HepG2 (cell line): ENCODE measurements around the gene APOA1. TPM values are rescaled to one million over a fixed set of nuclear protein-coding genes. Genes with fewer than 3 reads are reported as not detected.
A peak's percentile ranks its signal among the peaks of the same experiment; 100 is the strongest.

Source experiments
- AHDC1 ChIP-seq: sonication (generic); formaldehyde crosslinking; IDR thresholded peaks from 2 replicates; pipeline ENCODE4 v1.5.1; 2020; ENCODE audit warnings: mild to moderate bottlenecking, missing genetic modification reagents, borderline replicate concordance
- CREBL2 ChIP-seq: sonication (generic); formaldehyde crosslinking; IDR thresholded peaks from 2 replicates; pipeline ENCODE4 v1.8.1; 2023; ENCODE audit warnings: missing genetic modification reagents, mild to moderate bottlenecking, borderline replicate concordance
- EEA1 ChIP-seq: sonication (generic); formaldehyde crosslinking; IDR thresholded peaks from 2 replicates; pipeline ENCODE4 v1.5.1; 2020; ENCODE audit warnings: mild to moderate bottlenecking, missing genetic modification reagents, borderline replicate concordance
- FOXK1 ChIP-seq: sonication (generic); formaldehyde crosslinking; IDR thresholded peaks from 2 replicates; pipeline ENCODE4 v1.4.0; 2020; ENCODE audit warnings: low read depth, missing genetic modification reagents, borderline replicate concordance
- FOXP1 ChIP-seq, 2 experiments: fragments of 450-650 bp in 1 of 2; IDR thresholded peaks; 2 replicates each; pipeline ENCODE4 v1.6.1; 2017 to 2018; ENCODE audit warnings: antibody characterized with exemption in 1 of 2
- HOXA5 ChIP-seq: sonication (generic); formaldehyde crosslinking; IDR thresholded peaks from 2 replicates; pipeline ENCODE4 v1.4.0; 2020; ENCODE audit warnings: missing genetic modification reagents
- KMT2A ChIP-seq: sonication (generic); formaldehyde crosslinking; IDR thresholded peaks from 2 replicates; pipeline ENCODE4 v1.4.0; 2020; ENCODE audit warnings: missing genetic modification reagents
- MIXL1 ChIP-seq: IDR thresholded peaks from 2 replicates; pipeline ENCODE4 v1.6.1; 2016
- ONECUT2 ChIP-seq: sonication (generic); formaldehyde crosslinking; IDR thresholded peaks from 2 replicates; pipeline ENCODE4 v1.4.0; 2020; ENCODE audit warnings: missing genetic modification reagents
- PAXIP1 ChIP-seq: sonication (generic); formaldehyde crosslinking; conservative IDR thresholded peaks from 2 replicates; pipeline ENCODE4 v1.4.0; 2020; ENCODE audit warnings: mild to moderate bottlenecking, missing genetic modification reagents, moderate library complexity
- PRPF4 ChIP-seq: fragments of 200-400 bp; formaldehyde crosslinking; IDR thresholded peaks from 2 replicates; pipeline ENCODE4 v1.6.1; 2016; ENCODE audit warnings: low read length, low read depth; ENCODE audit not compliant: poor library complexity, severe bottlenecking
- REXO4 ChIP-seq: sonication (generic); formaldehyde crosslinking; IDR thresholded peaks from 2 replicates; pipeline ENCODE4 v1.8.0; 2022; ENCODE audit warnings: missing genetic modification reagents, mild to moderate bottlenecking, borderline replicate concordance
- SMAD3 ChIP-seq: sonication (generic); formaldehyde crosslinking; IDR thresholded peaks from 2 replicates; pipeline ENCODE4 v1.4.0; 2020; ENCODE audit warnings: missing genetic modification reagents
- SYNCRIP ChIP-seq: fragments of 200-400 bp; formaldehyde crosslinking; IDR thresholded peaks from 2 replicates; pipeline ENCODE4 v1.6.1; 2018; ENCODE audit warnings: mild to moderate bottlenecking, low read depth, low read length; ENCODE audit not compliant: insufficient read depth
- ZC3H13 ChIP-seq: sonication (generic); formaldehyde crosslinking; IDR thresholded peaks from 2 replicates; pipeline ENCODE4 v1.8.1; 2023; ENCODE audit warnings: mild to moderate bottlenecking, missing genetic modification reagents, moderate library complexity
- ZFAT ChIP-seq: sonication (generic); formaldehyde crosslinking; conservative IDR thresholded peaks from 2 replicates; pipeline ENCODE4 v1.8.1; 2023; ENCODE audit warnings: missing genetic modification reagents, inconsistent platforms
- ZNF230 ChIP-seq: sonication (generic); formaldehyde crosslinking; IDR thresholded peaks from 2 replicates; pipeline ENCODE4 v1.4.0; 2020; ENCODE audit warnings: mild to moderate bottlenecking, missing genetic modification reagents
- ZNF263 ChIP-seq: sonication (generic); formaldehyde crosslinking; IDR thresholded peaks from 2 replicates; pipeline ENCODE4 v1.4.0; 2020; ENCODE audit warnings: missing genetic modification reagents
- ZNF382 ChIP-seq: sonication (generic); formaldehyde crosslinking; IDR thresholded peaks from 2 replicates; pipeline ENCODE4 v1.5.0; 2020; ENCODE audit warnings: missing genetic modification reagents, mild to moderate bottlenecking, borderline replicate concordance
- ZNF577 ChIP-seq: sonication (generic); formaldehyde crosslinking; IDR thresholded peaks from 2 replicates; pipeline ENCODE4 v1.4.0; 2020; ENCODE audit warnings: mild to moderate bottlenecking, low read depth, missing genetic modification reagents, borderline replicate concordance
- polyA plus RNA-seq, 8 experiments: library from polyadenylated mRNA; depleted of rRNA in 3 of 8; stranded (reverse) in 7 of 8; unstranded in 1 of 8; fragments of >200 nt; fragmentation: Illumina TruSeq in 4 of 8; extraction: Trizol in 4 of 8; gene quantifications; 2 replicates each; pipeline versions ENCODE4 v1.2.1 to v1.2.3, GENCODE V29; 2011 to 2016; ENCODE audit warnings: low read depth in 4 of 8, missing spikeins in 1 of 8, mixed read lengths in 1 of 8; ENCODE audit not compliant: insufficient read depth in 1 of 8
- total RNA-seq, 5 experiments: library from RNA; depleted of rRNA; stranded (reverse); fragments of >200 nt; fragmentation: Illumina TruSeq; extraction: Trizol; gene quantifications; 2 replicates each; pipeline ENCODE4 v1.2.3, GENCODE V29; 2016; ENCODE audit warnings: low read depth in 1 of 5

The APOA1 gene
- total and polyA plus RNA-seq, 2 of the 13 experiments (the other 11 are each of a cell fraction or from before 2014, with no cell fraction given) = 1,973 to 5,485 TPM

- TF ChIP-seq REXO4 (CRISPR knock-in tag) = no peak
- TF ChIP-seq ZNF382 (CRISPR knock-in tag) = no peak
- TF ChIP-seq KMT2A (CRISPR knock-in tag) = 0 out of 2 replicates have a peak, but pooled peaks have one; percentile 23
- peak; percentile 57; the same call in 1 of the 2 replicates for TF ChIP-seq AHDC1
- TF ChIP-seq ZNF263 (CRISPR knock-in tag) = peak; percentile 90
- no peak for TF ChIP-seq MIXL1
- TF ChIP-seq FOXP1 (IDR thresholded peaks at IDR 0.05) = no peak
- no peak for TF ChIP-seq FOXP1 (CRISPR knock-in tag; IDR thresholded peaks at IDR 0.05)
- no peak for TF ChIP-seq ZFAT (CRISPR knock-in tag)
- TF ChIP-seq ONECUT2 (CRISPR knock-in tag) = no peak
- TF ChIP-seq CREBL2 (CRISPR knock-in tag) = no peak
- TF ChIP-seq ZNF230 = 0 out of 2 replicates have a peak, but pooled peaks have one; percentile 9
- TF ChIP-seq PAXIP1 = peak; percentile 69
- TF ChIP-seq HOXA5 (CRISPR knock-in tag) = peak; percentile 54; the same call in 1 of the 2 replicates
- TF ChIP-seq EEA1 = no peak
- no peak for TF ChIP-seq SMAD3 (CRISPR knock-in tag)
- no peak for TF ChIP-seq FOXK1 (CRISPR knock-in tag)
- no peak for TF ChIP-seq SYNCRIP
- no peak for TF ChIP-seq PRPF4
- TF ChIP-seq ZNF577 (CRISPR knock-in tag) = no peak
- no peak for TF ChIP-seq ZC3H13
These were observed 3.4 kb upstream of the APOA1 start (continued) for GRCh38 chr11:116840746-116841296.
